Measurements from ENCODE around the gene PTGR1.

The PTGR1 gene

DNA sequence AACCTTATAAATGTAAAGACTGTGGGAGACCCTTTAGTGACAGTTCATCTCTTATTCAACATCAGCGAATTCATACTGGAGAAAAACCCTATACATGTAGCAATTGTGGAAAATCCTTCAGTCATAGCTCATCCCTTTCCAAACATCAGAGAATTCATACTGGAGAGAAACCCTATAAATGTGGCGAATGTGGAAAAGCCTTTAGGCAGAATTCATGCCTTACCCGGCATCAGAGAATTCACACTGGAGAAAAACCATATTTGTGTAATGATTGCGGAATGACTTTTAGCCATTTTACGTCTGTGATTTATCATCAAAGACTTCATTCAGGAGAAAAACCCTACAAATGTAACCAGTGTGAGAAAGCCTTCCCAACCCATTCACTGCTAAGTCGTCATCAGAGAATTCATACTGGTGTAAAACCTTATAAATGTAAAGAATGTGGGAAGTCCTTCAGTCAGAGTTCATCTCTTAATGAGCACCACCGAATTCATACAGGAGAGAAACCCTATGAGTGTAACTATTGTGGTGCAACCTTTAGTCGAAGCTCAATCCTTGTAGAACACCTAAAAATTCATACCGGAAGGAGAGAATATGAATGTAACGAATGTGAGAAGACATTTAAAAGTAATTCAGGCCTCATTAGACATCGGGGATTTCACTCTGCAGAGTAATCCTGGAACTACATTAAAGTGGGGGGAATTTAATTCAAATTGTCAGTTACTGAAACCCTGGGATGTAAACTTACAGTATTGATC lies 56.8 kb downstream of the PTGR1 start:
- no peak for DNase-seq (ENCODE audit: low read depth, low spot score)

DNA sequence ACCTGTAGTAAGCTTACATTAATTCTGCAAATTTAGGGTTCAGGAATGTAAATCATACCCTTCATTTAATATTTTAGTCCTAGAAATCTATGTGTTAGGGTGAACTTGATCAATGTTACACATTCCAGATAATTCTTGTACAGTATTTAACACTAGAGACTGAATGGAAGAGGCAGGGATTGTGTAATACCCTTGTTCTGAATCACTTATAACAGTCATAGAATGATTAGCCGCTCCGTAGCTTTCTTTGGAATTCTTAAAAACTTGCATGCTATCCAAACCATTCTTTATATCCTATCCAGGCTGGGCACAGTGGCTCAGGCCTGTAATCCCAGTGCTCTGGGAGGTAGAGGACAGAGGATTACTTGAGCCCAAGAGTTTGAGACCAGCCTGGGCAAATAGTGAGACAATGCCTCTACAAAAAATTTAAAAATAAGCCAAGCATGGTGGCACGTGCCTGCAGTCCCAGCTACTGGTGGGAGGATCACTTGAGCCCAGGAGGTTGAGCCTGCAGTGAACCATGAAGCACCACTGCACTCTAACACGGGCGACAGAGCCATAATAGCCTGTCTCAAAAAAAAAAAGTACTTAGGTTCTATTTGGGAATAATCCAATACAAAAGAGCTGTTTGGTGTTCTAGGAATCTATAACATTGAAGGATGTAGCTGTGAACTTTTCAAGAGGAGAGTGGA lies 66.2 kb downstream of the PTGR1 start:
- no peak for DNase-seq (ENCODE audit: low read depth, low spot score)

DNA sequence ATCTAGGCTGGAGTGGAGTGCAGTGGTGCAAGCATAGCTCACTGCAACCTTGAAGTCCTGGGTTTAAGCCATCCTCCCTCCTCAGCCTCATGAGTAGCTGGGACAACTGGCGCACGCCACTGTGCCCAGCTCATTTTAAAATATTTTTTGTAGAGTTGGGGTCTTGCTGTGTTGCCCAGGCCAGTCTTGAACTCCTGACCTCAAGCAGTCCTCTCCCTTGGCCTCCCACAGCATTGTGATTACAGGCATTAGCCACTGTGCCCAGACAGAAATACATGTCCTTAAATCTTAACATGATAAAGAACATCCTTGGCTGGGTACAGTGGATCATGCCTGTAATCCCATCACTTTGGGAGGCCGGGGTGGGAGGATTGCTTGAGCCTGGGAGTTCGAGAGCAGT lies 67.7 kb downstream of the PTGR1 start:
- DNase-seq (ENCODE audit: low read depth, low spot score): no peak

DNA sequence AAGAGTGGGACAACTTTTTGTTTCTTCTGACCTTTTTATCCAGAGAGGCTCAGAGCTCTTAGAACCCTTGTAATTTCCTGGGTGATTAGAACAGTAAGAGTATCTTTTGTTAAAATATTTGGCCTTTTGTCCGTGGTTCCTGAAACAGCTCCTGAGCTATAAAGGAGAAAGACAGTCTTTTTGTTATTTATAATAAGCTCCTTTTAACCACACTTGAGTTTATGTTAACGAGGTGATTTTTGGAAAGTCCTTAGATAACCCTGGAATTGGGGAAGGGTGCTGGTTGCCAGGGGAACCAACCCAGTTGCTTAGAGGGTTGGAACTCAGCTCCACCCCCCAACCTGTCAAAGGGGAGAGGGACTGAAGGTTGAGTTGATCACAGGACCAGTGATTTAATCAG lies 69.7 kb downstream of the PTGR1 start:
- no peak for DNase-seq (ENCODE audit: low read depth, low spot score)

DNA sequence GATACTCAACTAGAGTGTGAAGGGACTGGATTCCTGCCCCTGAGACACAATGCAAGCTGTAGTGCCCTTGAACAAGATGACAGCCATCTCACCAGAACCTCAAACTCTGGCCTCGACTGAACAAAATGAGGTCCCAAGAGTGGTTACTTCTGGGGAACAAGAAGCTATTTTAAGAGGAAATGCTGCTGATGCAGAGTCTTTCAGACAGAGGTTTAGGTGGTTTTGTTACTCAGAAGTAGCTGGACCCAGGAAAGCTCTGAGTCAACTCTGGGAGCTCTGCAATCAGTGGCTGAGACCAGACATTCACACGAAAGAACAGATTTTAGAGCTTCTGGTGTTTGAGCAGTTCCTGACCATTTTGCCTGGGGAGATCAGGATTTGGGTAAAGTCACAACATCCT lies 72.1 kb downstream of the PTGR1 start:
- no peak for DNase-seq (ENCODE audit: low read depth, low spot score)

DNA sequence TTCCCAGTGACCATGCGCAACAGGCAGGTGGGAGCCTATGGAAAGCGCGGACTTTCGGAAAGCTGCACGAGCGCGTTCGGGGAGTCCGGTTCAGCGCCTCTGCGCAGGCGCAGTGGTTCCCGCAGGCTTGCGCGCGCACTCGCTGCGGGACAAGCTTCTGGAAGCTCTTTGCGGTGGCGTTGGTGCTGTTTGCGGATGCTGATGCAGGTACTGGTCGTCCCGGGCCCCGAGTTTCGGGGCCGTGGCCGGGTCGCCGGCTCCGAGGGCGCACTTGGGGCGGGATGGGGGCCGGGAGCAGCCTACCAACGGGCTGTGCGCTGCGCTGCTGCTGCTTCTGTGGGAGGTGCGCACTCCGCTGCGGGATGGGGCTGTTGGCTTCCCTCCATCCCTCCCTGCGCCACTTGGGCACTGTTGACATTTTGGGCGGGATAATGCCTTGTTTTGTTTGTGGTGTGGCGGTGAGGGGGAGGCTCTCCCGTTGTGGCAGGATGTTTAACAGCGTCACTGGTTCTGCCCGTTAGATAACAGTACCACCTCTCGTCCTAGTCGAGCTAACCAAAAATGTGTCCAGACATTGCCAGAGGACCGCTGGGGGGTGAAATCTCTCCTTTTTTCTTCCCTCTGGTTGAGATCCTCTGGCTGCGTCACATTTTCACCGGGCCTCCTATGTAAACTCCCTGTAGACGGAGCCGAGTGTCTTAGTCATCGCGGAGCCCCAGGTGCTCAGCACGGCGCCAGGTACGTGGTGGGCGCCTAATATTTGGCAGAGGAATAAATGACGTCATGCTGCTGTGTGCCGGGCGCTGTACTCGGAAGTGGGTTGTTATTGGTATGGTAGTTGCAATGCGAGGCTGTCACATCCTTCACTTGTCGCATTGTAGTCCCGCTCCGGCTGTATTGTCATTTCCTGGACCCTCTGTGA lies 74.1 kb downstream of the PTGR1 start, which contains the start of gene ZNF483:
Gene ZNF483 (plus strand): TSS at position 124 of the 922 bp plus-strand sequence. CDS start 2,217 bp downstream, outside the sequence.
- peak; percentile 33 for DNase-seq (ENCODE audit: low read depth, low spot score)

DNA sequence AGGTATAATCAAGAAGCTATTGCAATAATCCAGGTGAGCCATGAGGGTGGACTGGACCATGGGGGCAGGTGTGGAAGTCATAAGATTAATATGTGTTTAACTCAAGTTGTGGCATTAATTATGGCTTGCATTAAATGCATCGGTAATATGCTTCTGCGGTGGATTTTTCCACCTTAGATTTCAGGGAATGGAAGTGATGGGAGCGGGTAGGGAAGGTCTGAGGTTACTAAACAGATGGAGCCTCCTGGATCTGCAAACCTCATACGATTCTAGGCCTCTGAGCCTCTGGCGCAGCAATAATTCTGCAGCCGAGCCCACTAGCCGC lies 74.8 kb downstream of the PTGR1 start:
- DNase-seq (ENCODE audit: low read depth, low spot score): no peak

DNA sequence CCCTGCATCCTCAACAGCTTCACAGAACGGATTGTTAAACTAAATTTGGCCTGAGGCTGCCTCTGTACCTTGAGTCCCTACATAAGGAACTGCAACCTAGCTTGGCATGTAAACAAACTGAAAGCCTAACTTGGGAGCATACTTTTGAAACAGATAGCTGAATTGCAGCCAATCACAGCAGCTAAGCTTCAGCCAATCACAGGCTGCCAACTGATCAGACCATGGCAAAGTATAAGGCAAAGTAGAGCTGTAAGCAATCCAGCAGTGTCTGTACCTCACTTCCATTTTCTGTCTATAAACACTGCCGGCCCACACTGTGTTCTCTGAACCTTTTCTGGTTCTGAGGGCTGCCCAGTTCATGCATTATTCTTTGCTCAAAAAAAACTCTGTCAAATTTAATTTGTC lies 83.4 kb downstream of the PTGR1 start:
- DNase-seq (ENCODE audit: low read depth, low spot score): no peak

DNA sequence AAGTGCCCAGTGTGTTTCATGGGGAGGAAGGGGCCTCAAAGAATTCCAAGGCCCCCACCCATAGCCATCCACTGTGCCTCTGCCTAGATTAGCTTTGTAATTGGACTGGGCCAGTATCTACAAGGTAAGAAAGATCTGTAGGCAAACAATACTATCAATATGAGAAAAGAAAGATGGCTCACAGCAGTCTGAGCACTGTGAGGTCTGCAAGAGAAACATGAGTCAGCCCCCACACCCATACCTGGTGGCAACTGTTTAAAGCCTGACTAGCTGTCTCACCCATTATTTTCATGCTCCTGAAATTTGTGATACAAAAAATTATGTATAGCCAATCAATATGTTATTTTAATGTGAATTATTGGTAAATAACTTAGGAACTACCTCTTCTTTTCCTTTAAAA lies 84.5 kb downstream of the PTGR1 start:
- no peak for DNase-seq (ENCODE audit: low read depth, low spot score)

All from activated CD4-positive, CD25-positive, alpha-beta regulatory T cell treated with anti-CD3 and anti-CD28 coated beads, Interleukin-2, amount 50 U/mL, for 16 hours (primary cell).